HCT116 (cell line): ENCODE data around the gene C4orf50. TPM values are rescaled to one million over a fixed set of nuclear protein-coding genes. Genes with fewer than 3 reads are reported as not detected.

ENCODE experiments used
- ATAC-seq: fragments of 200-7000 bp; cut with Tn5 transposase; 2 replicates; pipeline ENCODE4 v1.9.1; 2020; ENCODE audit warnings: mild to moderate bottlenecking, moderate library complexity
- BruUV-seq: library from RNA; stranded (reverse); fragments of 400-500 nt; replicated peaks from 2 replicates; lab custom pipeline; 2021; lab: Mats Ljungman, UMichigan
- CTCF ChIA-PET: fragments of 300-600 bp; sonication (Branson Sonifier 250); formaldehyde crosslinking; loops from one replicate; lab custom pipeline; 2021; ENCODE audit warnings: antibody characterized with exemption; lab: Charles Lee
- POLR2A ChIA-PET: fragments of 300-600, 350-600 bp; sonication (Branson Sonifier 250); formaldehyde crosslinking; loops from one replicate; lab custom pipeline; 2021; ENCODE audit warnings: antibody characterized with exemption; lab: Charles Lee
- RAD21 ChIA-PET, 2 experiments: fragments of 300-600 bp; sonication (Branson Sonifier 250); formaldehyde crosslinking; loops; one replicate each; lab custom pipeline; 2023; ENCODE audit warnings: low total read pairs in 2 of 2; ENCODE audit not compliant: uncharacterized antibody in 2 of 2, unreplicated experiment in 2 of 2, low non-redundant PET in 1 of 2; lab: Charles Lee
- DNase-seq: peaks from one replicate; pipeline ENCODE4 v3.0.0-alpha.2; 2010; ENCODE audit warnings: low read depth, low spot score
- H2AFZ ChIP-seq: fragments of 200-600 bp; shearing (Covaris generic), sonication (generic); 2 replicates; pipeline ENCODE4 v1.6.1; 2017; ENCODE audit warnings: low read depth, mixed run types, mixed read lengths, antibody characterized with exemption, low read length; ENCODE audit not compliant: poor library complexity, severe bottlenecking
- H3K27ac ChIP-seq: 2 replicates; pipeline ENCODE4 v1.5.1; 2012; ENCODE audit warnings: low read depth, low read length
- H3K27me3 ChIP-seq: fragments of 200-600 bp; sonication (generic); 2 replicates; pipeline ENCODE4 v1.6.1; 2016; ENCODE audit warnings: mixed run types, low read length, mixed read lengths; ENCODE audit not compliant: insufficient read depth
- H3K36me3 ChIP-seq, 2 experiments: fragments of 200-500 bp in 1 of 2; fragments of 200-600 bp in 1 of 2; sonication (Bioruptor generic) in 1 of 2; sonication (generic) in 1 of 2; 2 replicates each; pipeline versions ENCODE4 v1.5.1 to v1.6.1; 2014 to 2016; ENCODE audit warnings: low read length in 2 of 2, inconsistent platforms in 1 of 2, mixed read lengths in 1 of 2, mixed run types in 1 of 2; ENCODE audit not compliant: insufficient read depth in 2 of 2, control insufficient read depth in 1 of 2
- H3K4me1 ChIP-seq, 2 experiments: fragments of 200-600 bp in 1 of 2; sonication (generic) in 1 of 2; 2 replicates each; pipeline versions ENCODE4 v1.5.1 to v1.6.1; 2012 to 2017; ENCODE audit warnings: low read length in 2 of 2, inconsistent platforms in 1 of 2, mild to moderate bottlenecking in 1 of 2, mixed read lengths in 1 of 2, mixed run types in 1 of 2, moderate library complexity in 1 of 2; ENCODE audit not compliant: insufficient read depth in 2 of 2, control insufficient read depth in 1 of 2
- H3K4me2 ChIP-seq: fragments of 200-600 bp; sonication (generic); 2 replicates; pipeline ENCODE4 v1.6.1; 2017; ENCODE audit warnings: mixed run types, low read length, mixed read lengths
- H3K4me3 ChIP-seq, 2 experiments: fragments of 200-600 bp in 1 of 2; sonication (generic) in 1 of 2; replicated peaks in 1 of 2; 2 replicates each; pipeline ENCODE4 v1.5.1; 2011 to 2016; ENCODE audit warnings: low read length in 2 of 2, control low read depth in 1 of 2, low read depth in 1 of 2, mild to moderate bottlenecking in 1 of 2, mixed read lengths in 1 of 2, mixed run types in 1 of 2
- H3K79me2 ChIP-seq: fragments of 200-600 bp; sonication (generic); 2 replicates; pipeline ENCODE4 v1.6.1; 2017; ENCODE audit warnings: mild to moderate bottlenecking, mixed run types, low read length, moderate library complexity, mixed read lengths; ENCODE audit not compliant: insufficient read depth
- H3K9ac ChIP-seq: fragments of 200-600 bp; sonication (generic); 2 replicates; pipeline ENCODE4 v1.6.1; 2016; ENCODE audit warnings: low read length, mixed read lengths
- H3K9me2 ChIP-seq: fragments of 200-600 bp; sonication (generic), shearing (Covaris generic); 2 replicates; pipeline ENCODE4 v1.6.1; 2017; ENCODE audit warnings: mixed run types, mild to moderate bottlenecking, moderate library complexity; ENCODE audit not compliant: insufficient read depth
- H3K9me3 ChIP-seq, 2 experiments: fragments of 200-500 bp in 1 of 2; fragments of 200-600 bp in 1 of 2; sonication (Bioruptor generic) in 1 of 2; sonication (generic) in 1 of 2; 2 replicates each; pipeline ENCODE4 v1.6.1; 2014 to 2017; ENCODE audit warnings: low read length in 2 of 2, mixed read lengths in 2 of 2, inconsistent platforms in 1 of 2, low read depth in 1 of 2, mild to moderate bottlenecking in 1 of 2, mixed run types in 1 of 2, moderate library complexity in 1 of 2; ENCODE audit not compliant: control insufficient read depth in 1 of 2, insufficient read depth in 1 of 2
- H4K20me1 ChIP-seq: fragments of 200-600 bp; sonication (generic), shearing (Covaris generic); 2 replicates; pipeline ENCODE4 v1.6.1; 2017; ENCODE audit warnings: mixed run types, mild to moderate bottlenecking, moderate library complexity; ENCODE audit not compliant: insufficient read depth
- CEBPB ChIP-seq: IDR thresholded peaks from 2 replicates; pipeline ENCODE4 v1.6.1; 2012; ENCODE audit warnings: low read depth
- EGR1 ChIP-seq: IDR thresholded peaks from 2 replicates; pipeline ENCODE4 v1.6.1; 2012; ENCODE audit warnings: low read depth
- FOSL1 ChIP-seq: IDR thresholded peaks from 2 replicates; pipeline ENCODE4 v1.6.1; 2012; ENCODE audit warnings: low read depth
- POLR2A ChIP-seq: IDR thresholded peaks from 2 replicates; pipeline ENCODE4 v1.7.0; 2011; ENCODE audit warnings: borderline replicate concordance; ENCODE audit not compliant: insufficient read depth, insufficient read length; ENCODE audit errors: extremely low read depth
- SRF ChIP-seq: IDR thresholded peaks from 2 replicates; pipeline ENCODE4 v1.6.1; 2012; ENCODE audit warnings: low read depth
- YY1 ChIP-seq: IDR thresholded peaks from 2 replicates; pipeline ENCODE4 v1.6.1; 2011; ENCODE audit warnings: low read length, low read depth, moderate library complexity, mild to moderate bottlenecking; ENCODE audit not compliant: insufficient replicate concordance; ENCODE audit errors: extremely low read depth
- ZFX ChIP-seq: fragments of 450-650 bp; IDR thresholded peaks from 2 replicates; pipeline ENCODE4 v1.6.1; 2017
- intact Hi-C: fragments of 100-400 bp; cut with micrococcal nuclease; formaldehyde crosslinking; loops from 2 replicates; pipeline ENCODE4 v1.10.0; 2022
- total RNA-seq: library from RNA; stranded (reverse); gene quantifications from one replicate; pipeline ENCODE4 v1.2.1, GENCODE V29; 2021; ENCODE audit not compliant: unreplicated experiment
- TF ChIP-seq, protein P1 (sequence below), 3 experiments: fragments of 200-600 bp in 1 of 3; sonication (generic) in 1 of 3; IDR thresholded peaks in 2 of 3; conservative IDR thresholded peaks in 1 of 3; 2 replicates each; pipeline ENCODE4 v1.5.1; 2012 to 2017; ENCODE audit warnings: low read depth in 2 of 3, low read length in 2 of 3, antibody characterized with exemption in 1 of 3, borderline replicate concordance in 1 of 3, control low read depth in 1 of 3, mild to moderate bottlenecking in 1 of 3, mixed read lengths in 1 of 3, mixed run types in 1 of 3, moderate library complexity in 1 of 3; ENCODE audit not compliant: insufficient read depth in 1 of 3
- TF ChIP-seq, protein P2 (sequence below): IDR thresholded peaks from 2 replicates; pipeline ENCODE4 v1.6.1; 2012; ENCODE audit warnings: low read depth
- TF ChIP-seq, protein P3 (sequence below): IDR thresholded peaks from 2 replicates; pipeline ENCODE4 v1.6.1; 2012

C4orf50 gene
- total RNA-seq, 1 experiment from 2014 or later, result not detected

- TF ChIP-seq EGR1 (no peak), POLR2A (no peak), ZFX (no peak), SRF (no peak), YY1 (no peak), FOSL1 (no peak), CEBPB (no peak)
These were observed 31.8 kb upstream of the C4orf50 start (continued) for GRCh38 chr4:6049985-6050384.

DNA sequence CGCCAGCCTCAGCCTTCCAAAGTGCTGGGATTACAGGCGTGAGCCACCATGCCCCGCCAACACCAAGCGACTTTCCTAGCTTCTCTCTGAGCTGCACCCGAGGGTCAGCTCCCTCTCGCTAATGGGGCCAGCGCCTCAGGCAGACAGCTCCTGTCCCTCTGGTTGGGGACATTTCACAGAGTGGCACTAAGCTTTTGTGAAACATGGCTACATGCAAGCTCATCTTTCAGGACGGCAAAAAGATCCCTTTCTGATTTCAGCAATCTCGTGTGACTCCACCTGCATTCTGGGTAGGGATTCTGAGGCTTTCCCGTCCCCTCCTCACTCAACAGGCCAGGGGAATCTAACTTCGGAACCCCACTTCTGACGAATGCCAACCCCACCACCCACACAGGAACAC, 31.0 kb upstream of the C4orf50 start:
- H3K4me1 ChIP-seq, result peaks cover 0 to 11% of the 10 kb centered on the region in 2 experiments; a peak in 2 of 4 replicates
- no peak overlapping the region for H2AFZ ChIP-seq
- no TSS peak for BruUV-seq
- no peaks in the 10 kb centered on the region for H3K36me3 ChIP-seq
- peaks cover 39% of the 10 kb centered on the region; the same call in 1 of the 2 replicates for H3K27me3 ChIP-seq
- no peak overlapping the region for H3K4me2 ChIP-seq
- RAD21 ChIA-PET, result no interaction called here
- no peaks in the 10 kb centered on the region for H3K9me3 ChIP-seq
- H3K9ac ChIP-seq, result no peak overlapping the region
- H3K27ac ChIP-seq, result no peak overlapping the region
- no peak overlapping the region for H3K4me3 ChIP-seq
- H3K79me2 ChIP-seq, result no peaks in the 10 kb centered on the region
- CTCF ChIA-PET, result no interaction called here
- TF ChIP-seq, protein P1, sequence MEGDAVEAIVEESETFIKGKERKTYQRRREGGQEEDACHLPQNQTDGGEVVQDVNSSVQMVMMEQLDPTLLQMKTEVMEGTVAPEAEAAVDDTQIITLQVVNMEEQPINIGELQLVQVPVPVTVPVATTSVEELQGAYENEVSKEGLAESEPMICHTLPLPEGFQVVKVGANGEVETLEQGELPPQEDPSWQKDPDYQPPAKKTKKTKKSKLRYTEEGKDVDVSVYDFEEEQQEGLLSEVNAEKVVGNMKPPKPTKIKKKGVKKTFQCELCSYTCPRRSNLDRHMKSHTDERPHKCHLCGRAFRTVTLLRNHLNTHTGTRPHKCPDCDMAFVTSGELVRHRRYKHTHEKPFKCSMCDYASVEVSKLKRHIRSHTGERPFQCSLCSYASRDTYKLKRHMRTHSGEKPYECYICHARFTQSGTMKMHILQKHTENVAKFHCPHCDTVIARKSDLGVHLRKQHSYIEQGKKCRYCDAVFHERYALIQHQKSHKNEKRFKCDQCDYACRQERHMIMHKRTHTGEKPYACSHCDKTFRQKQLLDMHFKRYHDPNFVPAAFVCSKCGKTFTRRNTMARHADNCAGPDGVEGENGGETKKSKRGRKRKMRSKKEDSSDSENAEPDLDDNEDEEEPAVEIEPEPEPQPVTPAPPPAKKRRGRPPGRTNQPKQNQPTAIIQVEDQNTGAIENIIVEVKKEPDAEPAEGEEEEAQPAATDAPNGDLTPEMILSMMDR (IDR thresholded peaks at IDR 0.05 in 2 of 3, conservative IDR thresholded peaks at IDR 0.05 in 1 of 3; ENCODE audit: borderline replicate concordance in 1 of 3, insufficient read depth in 1 of 3, low read depth in 2 of 3, low read length in 2 of 3), result no peak
- TF ChIP-seq, protein P2, sequence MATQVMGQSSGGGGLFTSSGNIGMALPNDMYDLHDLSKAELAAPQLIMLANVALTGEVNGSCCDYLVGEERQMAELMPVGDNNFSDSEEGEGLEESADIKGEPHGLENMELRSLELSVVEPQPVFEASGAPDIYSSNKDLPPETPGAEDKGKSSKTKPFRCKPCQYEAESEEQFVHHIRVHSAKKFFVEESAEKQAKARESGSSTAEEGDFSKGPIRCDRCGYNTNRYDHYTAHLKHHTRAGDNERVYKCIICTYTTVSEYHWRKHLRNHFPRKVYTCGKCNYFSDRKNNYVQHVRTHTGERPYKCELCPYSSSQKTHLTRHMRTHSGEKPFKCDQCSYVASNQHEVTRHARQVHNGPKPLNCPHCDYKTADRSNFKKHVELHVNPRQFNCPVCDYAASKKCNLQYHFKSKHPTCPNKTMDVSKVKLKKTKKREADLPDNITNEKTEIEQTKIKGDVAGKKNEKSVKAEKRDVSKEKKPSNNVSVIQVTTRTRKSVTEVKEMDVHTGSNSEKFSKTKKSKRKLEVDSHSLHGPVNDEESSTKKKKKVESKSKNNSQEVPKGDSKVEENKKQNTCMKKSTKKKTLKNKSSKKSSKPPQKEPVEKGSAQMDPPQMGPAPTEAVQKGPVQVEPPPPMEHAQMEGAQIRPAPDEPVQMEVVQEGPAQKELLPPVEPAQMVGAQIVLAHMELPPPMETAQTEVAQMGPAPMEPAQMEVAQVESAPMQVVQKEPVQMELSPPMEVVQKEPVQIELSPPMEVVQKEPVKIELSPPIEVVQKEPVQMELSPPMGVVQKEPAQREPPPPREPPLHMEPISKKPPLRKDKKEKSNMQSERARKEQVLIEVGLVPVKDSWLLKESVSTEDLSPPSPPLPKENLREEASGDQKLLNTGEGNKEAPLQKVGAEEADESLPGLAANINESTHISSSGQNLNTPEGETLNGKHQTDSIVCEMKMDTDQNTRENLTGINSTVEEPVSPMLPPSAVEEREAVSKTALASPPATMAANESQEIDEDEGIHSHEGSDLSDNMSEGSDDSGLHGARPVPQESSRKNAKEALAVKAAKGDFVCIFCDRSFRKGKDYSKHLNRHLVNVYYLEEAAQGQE, result no peak
- no peak for TF ChIP-seq YY1
- TF ChIP-seq, protein P3, sequence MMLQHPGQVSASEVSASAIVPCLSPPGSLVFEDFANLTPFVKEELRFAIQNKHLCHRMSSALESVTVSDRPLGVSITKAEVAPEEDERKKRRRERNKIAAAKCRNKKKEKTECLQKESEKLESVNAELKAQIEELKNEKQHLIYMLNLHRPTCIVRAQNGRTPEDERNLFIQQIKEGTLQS, result no peak
- no peak for ATAC-seq
- no peaks in the 10 kb centered on the region for H3K9me2 ChIP-seq
- POLR2A ChIA-PET, result no interaction called here
- intact Hi-C loops, result no loop called here
- no peak for DNase-seq
- no peaks in the 10 kb centered on the region for H4K20me1 ChIP-seq
